OCI-LY3 (cell line): ENCODE data around the gene PAK1IP1.

Experiments
- H2AFZ ChIP-seq: fragments of 200-600, 300-600 bp; shearing (Covaris generic); 2 replicates; pipeline ENCODE4 v1.6.0; 2014; ENCODE audit warnings: antibody characterized with exemption, low read depth, low read length
- H3K27ac ChIP-seq: fragments of 200-600, 300-600 bp; sonication (generic); 2 replicates; pipeline ENCODE4 v1.5.1; 2014; ENCODE audit warnings: mild to moderate bottlenecking, low read length, moderate library complexity, mixed read lengths
- H3K27me3 ChIP-seq: fragments of 200-600, 300-600 bp; sonication (generic); 2 replicates; pipeline ENCODE4 v1.6.1; 2014; ENCODE audit warnings: low read depth, low read length, mixed read lengths
- H3K36me3 ChIP-seq: fragments of 200-600, 300-600 bp; sonication (generic); replicated peaks from 2 replicates; pipeline ENCODE3; 2014; ENCODE audit warnings: low read depth, low read length, mixed read lengths
- H3K4me1 ChIP-seq: fragments of 300-600, 200-600 bp; sonication (generic); 2 replicates; pipeline ENCODE4 v1.6.1; 2014; ENCODE audit warnings: low read length, mixed read lengths
- H3K4me2 ChIP-seq: fragments of 200-600, 300-600 bp; sonication (generic); 2 replicates; pipeline ENCODE4 v1.6.1; 2014; ENCODE audit warnings: low read length, mixed read lengths
- H3K4me3 ChIP-seq: fragments of 300-600, 200-600 bp; sonication (generic); 2 replicates; pipeline ENCODE4 v1.5.1; 2014; ENCODE audit warnings: antibody characterized with exemption, mild to moderate bottlenecking, low read length, moderate library complexity
- H3K79me2 ChIP-seq: fragments of 300-600, 200-600 bp; shearing (Covaris generic); 2 replicates; pipeline ENCODE4 v1.6.1; 2014; ENCODE audit warnings: mild to moderate bottlenecking, low read length, mixed read lengths
- H3K9ac ChIP-seq: fragments of 300-600, 200-600 bp; shearing (Covaris generic); 2 replicates; pipeline ENCODE4 v1.6.0; 2014; ENCODE audit warnings: mild to moderate bottlenecking, low read length, moderate library complexity
- H3K9me3 ChIP-seq: fragments of 200-600, 300-600 bp; shearing (Covaris generic); 2 replicates; pipeline ENCODE4 v1.6.1; 2014; ENCODE audit warnings: low read length, mixed read lengths; ENCODE audit not compliant: insufficient read depth
- H4K20me1 ChIP-seq: fragments of 200-600, 300-600 bp; sonication (generic); 2 replicates; pipeline ENCODE4 v1.6.1; 2016; ENCODE audit warnings: low read length, mixed read lengths; ENCODE audit not compliant: insufficient read depth
- CTCF ChIP-seq: fragments of 200-600, 300-600 bp; sonication (generic); IDR thresholded peaks from 2 replicates; pipeline ENCODE4 v1.5.1; 2014; ENCODE audit warnings: antibody characterized with exemption, low read length, low read depth
- EZH2phosphoT487 ChIP-seq: fragments of 200-600 bp; shearing (Covaris generic); IDR thresholded peaks from 2 replicates; pipeline ENCODE4 v1.6.1; 2018; ENCODE audit warnings: antibody characterized with exemption, mixed run types, low read depth

Gene PAK1IP1

GRCh38 chr6:10682355-10682988 is 12.3 kb upstream of the PAK1IP1 start:
- TF ChIP-seq CTCF, result no peak
- H3K4me3 ChIP-seq, result no peak overlapping the region
- no peak overlapping the region for H2AFZ ChIP-seq
- no peak overlapping the region for H3K9ac ChIP-seq
- H3K4me2 ChIP-seq, result no peak overlapping the region
- H3K27ac ChIP-seq, result no peak overlapping the region
- no peaks in the 10 kb centered on the region for H3K27me3 ChIP-seq
- no peaks in the 10 kb centered on the region for H3K79me2 ChIP-seq
- no peaks in the 10 kb centered on the region for H3K9me3 ChIP-seq
- no peaks in the 10 kb centered on the region for H4K20me1 ChIP-seq
- no peaks in the 10 kb centered on the region for H3K4me1 ChIP-seq
- H3K36me3 ChIP-seq, result no peaks in the 10 kb centered on the region

- no peaks in the 10 kb centered on the region for H3K79me2 ChIP-seq
- no peak overlapping the region for H3K4me2 ChIP-seq
- H3K4me1 ChIP-seq, result no peaks in the 10 kb centered on the region
- no peaks in the 10 kb centered on the region for H3K27me3 ChIP-seq
- TF ChIP-seq EZH2phosphoT487, result no peak
- no peak for TF ChIP-seq CTCF
- H3K4me3 ChIP-seq, result no peak overlapping the region
- H3K9me3 ChIP-seq, result no peaks in the 10 kb centered on the region
- H3K9ac ChIP-seq, result no peak overlapping the region
- H3K36me3 ChIP-seq, result no peaks in the 10 kb centered on the region
- no peaks in the 10 kb centered on the region for H4K20me1 ChIP-seq
- no peak overlapping the region for H2AFZ ChIP-seq
- H3K27ac ChIP-seq, result no peak overlapping the region
These were observed 10.2 kb upstream of the PAK1IP1 start for GRCh38 chr6:10684618-10685017.

- H3K4me2 ChIP-seq, result no peak overlapping the region
- no peak overlapping the region for H2AFZ ChIP-seq
- H3K36me3 ChIP-seq, result no peaks in the 10 kb centered on the region
- H3K79me2 ChIP-seq, result no peaks in the 10 kb centered on the region
- H3K9ac ChIP-seq, result no peak overlapping the region
- TF ChIP-seq CTCF (no peak), EZH2phosphoT487 (no peak)
- H3K27me3 ChIP-seq, result no peaks in the 10 kb centered on the region
- H3K27ac ChIP-seq, result no peak overlapping the region
- H3K9me3 ChIP-seq, result no peaks in the 10 kb centered on the region
- no peak overlapping the region for H3K4me3 ChIP-seq
- H3K4me1 ChIP-seq, result no peaks in the 10 kb centered on the region
- no peaks in the 10 kb centered on the region for H4K20me1 ChIP-seq
These were observed 9.5 kb upstream of the PAK1IP1 start for GRCh38 chr6:10685092-10685915.

GRCh38 chr6:10686901-10687300 is 7.9 kb upstream of the PAK1IP1 start:
- no peak overlapping the region for H3K27ac ChIP-seq
- no peaks in the 10 kb centered on the region for H3K79me2 ChIP-seq
- no peaks in the 10 kb centered on the region for H4K20me1 ChIP-seq
- H3K36me3 ChIP-seq, result no peaks in the 10 kb centered on the region
- TF ChIP-seq CTCF, result no peak
- TF ChIP-seq EZH2phosphoT487, result no peak
- no peak overlapping the region for H3K4me3 ChIP-seq
- H3K4me1 ChIP-seq, result no peaks in the 10 kb centered on the region
- no peaks in the 10 kb centered on the region for H3K27me3 ChIP-seq
- H2AFZ ChIP-seq, result no peak overlapping the region
- no peak overlapping the region for H3K4me2 ChIP-seq
- no peak overlapping the region for H3K9ac ChIP-seq
- no peaks in the 10 kb centered on the region for H3K9me3 ChIP-seq
